KG1 (cell line): ENCODE measurements around the gene CCDC117.

ENCODE experiments used
- DNase-seq: peaks from one replicate; lab custom pipeline; 2025; lab: John Stamatoyannopoulos, UW

The CCDC117 gene

DNA sequence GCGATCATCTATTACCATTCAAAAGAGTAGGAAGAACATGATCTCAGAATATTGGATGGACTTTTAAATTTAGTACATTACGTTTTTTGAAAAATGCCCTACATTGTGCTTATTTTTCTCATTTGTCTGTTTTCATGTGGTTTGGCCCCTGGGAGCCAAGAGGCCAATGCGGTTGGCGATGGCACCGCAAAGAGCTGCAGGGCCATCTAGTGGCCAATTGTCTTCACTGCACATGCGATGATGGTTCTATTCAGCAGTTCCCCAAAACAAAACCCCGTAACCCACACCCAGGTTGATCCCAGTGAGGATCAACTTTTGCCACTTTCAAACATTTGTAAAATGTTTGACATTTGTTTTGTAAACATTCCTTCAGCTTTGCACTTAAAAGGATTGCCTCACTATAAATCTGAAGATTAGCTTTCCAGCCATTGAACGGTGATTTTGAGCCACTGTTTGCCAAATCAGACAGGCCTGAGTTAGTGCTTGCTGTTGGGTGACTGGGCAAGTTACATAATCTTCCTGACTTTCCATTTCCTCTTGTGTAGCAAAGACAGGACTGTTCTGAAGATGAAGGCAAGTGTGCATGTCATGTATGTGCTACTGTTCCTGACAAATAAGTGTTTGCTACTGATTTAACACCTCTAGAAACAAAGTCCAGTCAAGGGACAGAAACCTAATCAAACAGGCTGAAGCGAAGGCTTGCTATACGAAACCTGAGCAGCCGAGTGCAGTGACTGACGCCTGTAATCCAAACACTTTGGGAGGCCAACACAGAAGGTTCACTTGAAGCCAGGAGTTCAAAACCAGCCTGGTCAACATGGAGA lies 57.1 kb downstream of the CCDC117 start:
- peak; percentile 57 for DNase-seq

DNA sequence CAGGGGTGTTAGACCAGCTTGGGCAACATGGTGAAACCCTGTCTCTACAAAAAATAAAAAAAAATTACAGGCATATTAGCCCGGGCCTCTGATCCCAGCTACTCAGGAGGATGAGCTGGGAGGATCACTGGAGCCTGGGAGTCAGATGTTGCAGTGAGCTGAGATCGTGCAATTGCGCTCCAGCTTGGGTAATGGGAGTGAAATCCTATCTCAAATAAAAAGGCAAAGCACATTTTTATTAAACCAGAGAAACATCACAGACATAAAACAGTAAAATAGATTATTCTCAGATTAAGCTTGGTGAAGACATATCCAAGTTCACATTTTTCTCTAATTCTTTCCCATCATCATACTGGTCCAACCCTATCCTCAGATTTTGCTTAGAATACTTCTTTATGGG lies 57.9 kb downstream of the CCDC117 start:
- no peak for DNase-seq

- no peak for DNase-seq
Measured at GRCh38 chr22:28831140-28832072, 58.9 kb downstream of the CCDC117 start.

DNA sequence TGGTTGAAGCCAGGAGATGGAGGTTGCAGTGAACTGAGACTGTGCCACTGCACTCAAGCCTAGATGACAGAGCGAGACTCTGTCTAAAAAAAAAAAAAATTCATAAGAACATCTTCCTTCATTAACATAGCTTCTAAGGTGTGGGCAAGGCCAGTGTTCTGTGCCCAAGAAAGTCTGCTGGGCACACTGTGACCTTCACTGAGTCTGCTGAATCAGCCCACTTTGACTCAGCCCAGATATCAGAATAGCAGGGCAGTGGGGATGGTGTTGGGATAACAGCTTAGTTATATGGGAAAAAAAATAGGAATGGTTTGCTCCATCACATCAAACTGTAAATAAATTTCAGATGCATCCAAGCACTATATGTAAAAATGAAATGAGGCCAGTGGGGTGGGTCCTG lies 60.2 kb downstream of the CCDC117 start:
- no peak for DNase-seq

GRCh38 chr22:28833276-28833923 lies 60.9 kb downstream of the CCDC117 start:
- DNase-seq = no peak

GRCh38 chr22:28835630-28836189 lies 63.2 kb downstream of the CCDC117 start:
- DNase-seq = no peak

GRCh38 chr22:28837640-28838039 lies 65.1 kb downstream of the CCDC117 start:
- no peak for DNase-seq
